ENCODE measurements around the gene SIGMAR1.
A peak's percentile ranks its signal among the peaks of the same experiment; 100 is the strongest.

The SIGMAR1 gene

GRCh38 chr9:34629491-34629808 is 8.1 kb downstream of the SIGMAR1 start:
- no peak for DNase-seq

DNA sequence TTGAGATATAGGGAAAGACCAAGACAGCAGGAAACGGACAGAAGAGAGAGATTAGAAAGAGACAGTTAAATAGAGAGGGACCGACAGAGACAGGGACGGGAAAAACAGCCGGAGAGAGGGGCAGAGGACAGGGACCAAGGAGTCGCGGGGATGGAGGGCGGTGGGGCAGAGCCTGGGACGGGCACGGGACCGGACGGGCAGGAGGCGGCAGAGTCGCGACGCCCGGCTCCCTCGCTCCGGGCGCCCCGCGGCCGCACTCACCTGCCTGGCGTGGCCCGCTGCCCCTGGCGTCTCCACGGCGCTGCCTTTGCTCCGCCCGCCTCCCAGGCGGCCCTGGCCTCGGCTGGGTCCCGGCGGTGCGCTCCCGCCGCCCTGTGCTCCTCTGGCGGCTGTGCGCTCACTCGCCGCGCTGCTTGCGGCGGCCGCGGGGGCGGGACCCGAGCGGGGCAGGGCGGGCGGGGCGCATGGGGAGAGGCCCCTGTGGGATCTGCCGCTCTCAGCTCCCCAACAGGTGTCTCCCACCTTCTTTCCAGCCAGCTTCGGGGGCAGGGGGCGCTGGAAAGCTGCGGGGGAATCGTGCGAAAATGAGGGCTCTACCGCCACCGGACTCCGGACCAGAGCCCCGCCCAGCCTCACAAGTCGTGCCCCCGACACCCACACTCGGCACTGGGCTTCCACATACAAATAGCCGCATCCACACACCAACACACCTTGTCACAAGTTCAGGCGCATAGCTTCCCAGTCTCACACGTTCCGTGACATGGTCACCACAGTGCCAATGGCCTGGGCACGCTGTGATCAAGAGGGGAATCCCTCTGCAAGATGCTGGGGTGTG is 8.7 kb downstream of the SIGMAR1 start, which contains the start of gene ARID3C:
TSS of gene ARID3C (minus strand) at position 411 of the 835 bp plus-strand sequence. CDS start 1,052 bp downstream, outside the sequence.
- peak; percentile 34 for DNase-seq

DNA sequence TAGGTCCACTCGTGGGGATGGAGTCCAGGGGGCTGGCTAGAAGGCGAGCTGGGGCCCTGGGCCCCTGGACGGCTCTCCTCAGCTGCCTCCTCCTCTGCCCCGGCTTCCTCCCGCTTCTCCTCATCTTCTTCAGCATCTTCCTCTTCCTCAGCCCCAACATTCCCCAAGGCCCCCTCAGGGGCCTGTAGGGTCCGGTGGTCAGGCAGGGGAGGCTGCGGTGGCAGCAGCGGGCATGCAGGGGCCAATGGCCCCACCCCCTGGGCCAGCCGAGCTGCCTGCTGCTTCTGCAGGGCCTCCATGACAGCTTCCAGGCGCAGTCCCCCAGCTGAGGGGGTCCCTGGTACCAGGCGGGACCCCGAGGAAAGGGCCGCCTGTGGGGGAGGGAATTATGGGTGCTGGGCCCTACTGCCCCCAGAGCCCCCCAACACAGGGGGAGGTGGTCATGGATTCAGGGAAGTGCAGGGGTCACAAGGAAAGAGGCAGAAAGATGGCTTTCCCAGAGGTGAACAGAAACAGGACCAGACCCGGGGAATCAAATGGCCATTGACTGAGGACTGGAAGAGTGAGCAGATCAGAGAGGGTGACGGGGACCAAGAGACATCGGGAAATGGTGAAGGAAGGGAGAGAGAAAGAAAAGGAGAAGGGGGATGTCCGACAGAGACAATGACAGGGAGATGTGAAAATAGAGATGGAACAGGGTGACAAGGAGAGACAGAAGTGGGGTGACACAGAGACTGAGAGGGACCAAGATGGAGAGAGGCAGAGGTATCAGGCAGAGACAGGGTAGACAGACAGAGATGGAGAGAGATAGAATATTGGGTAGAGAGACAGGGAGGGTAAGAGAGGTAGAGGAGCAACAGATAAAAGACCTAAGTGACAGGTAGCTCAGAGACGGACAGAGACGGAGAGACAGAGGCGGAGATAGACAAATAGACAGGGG is 9.6 kb downstream of the SIGMAR1 start:
- DNase-seq, result no peak

DNA sequence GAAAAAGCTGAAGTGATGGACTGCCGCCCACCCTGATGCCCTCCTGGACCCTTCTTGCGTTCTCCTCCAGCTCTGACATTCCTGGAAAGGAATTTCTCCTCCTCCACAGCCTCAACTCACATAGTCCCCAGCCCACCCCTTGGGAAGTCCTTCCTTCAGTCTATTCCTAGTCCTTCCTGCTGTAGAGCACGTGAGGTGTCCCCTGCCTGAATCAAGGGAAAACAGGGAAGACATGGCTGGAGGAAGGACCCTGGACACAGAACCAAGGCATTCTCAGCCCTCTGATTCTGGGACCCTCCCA is 12.5 kb downstream of the SIGMAR1 start:
- DNase-seq, result no peak

GRCh38 chr9:34624475-34625185 is 13.0 kb downstream of the SIGMAR1 start:
- DNase-seq, result no peak

- peak; percentile 18 for DNase-seq
Observed at GRCh38 chr9:34623374-34624235, 14.0 kb downstream of the SIGMAR1 start.

DNA sequence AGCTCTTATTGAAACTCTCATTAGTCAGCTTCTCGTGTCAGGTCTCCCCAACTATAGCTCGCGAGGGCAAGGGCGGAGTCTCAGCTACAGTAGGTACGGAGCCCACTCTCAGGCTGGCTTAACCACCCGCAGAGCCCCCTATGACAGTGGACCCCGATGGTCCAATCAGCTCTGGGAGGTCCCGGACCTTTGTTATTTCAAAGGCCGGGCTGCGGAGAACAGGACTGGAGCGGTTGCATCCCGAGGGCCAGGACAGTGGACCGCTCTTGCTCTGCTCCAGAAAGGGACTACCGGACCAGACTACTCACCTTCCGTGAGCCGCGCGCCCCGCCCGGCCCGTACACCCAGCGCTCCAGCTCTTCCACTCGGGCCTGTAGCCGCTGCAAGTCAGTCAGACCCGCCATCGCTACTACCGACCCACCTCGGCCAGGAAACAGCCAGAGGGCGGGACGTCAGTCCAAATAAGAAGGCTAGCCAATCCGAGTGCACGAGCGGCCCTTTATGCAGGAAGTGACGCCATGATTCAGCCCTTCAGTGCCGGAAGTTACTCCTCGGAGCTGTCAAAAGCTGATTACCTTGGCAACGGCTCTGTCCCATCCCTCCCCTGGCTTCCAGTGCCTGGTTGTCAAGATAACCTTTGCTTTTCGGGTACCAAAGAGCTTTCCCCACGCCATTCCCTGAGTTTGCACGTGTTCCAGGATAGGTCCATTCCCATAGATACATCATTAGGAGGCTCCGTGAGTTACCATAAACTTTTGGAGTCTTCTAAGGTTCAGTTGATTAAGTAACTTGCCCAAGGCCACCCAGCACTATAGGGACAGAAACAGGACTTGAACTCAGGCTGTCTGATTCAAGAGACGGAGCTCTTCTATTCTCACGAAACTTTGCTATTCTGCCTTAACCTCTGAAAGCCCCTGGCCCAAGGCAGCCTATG is 17.3 kb downstream of the SIGMAR1 start, which contains the start of gene DCTN3:
TSS of gene DCTN3 (minus strand) at position 435 of the 934 bp plus-strand sequence. CDS start at position 404, 31 bp downstream.
- DNase-seq, result peak; percentile 88

DNA sequence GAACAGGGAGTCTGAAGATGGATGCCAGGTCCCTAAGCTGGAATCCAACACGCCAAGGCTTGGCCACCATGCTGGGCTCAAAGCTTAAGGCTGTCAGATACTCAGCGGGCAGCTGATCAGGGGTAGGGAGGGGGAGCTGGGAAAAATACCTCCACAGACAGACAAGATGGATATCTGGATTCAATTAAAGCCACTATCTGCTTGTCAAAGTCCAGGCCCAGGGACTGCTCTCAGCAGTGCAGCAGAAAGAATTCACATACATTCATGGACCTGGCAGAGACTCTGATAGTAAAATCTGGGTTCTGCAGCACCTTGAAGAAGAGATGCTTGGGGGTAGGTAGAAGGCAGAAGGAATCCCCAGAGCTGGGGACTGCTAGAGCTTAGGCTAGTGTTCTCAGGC is 22.5 kb downstream of the SIGMAR1 start:
- no peak for DNase-seq

GRCh38 chr9:34612788-34613390 is 24.7 kb downstream of the SIGMAR1 start:
- DNase-seq, result peak; percentile 60

- DNase-seq, result peak; percentile 74
Observed at GRCh38 chr9:34611811-34612787, 25.5 kb downstream of the SIGMAR1 start, which contains the start of gene RPP25L. Gene RPP25L, minus strand, starts transcription at chr9:34612097. Its CDS starts 801 bp downstream, at chr9:34611296.

- DNase-seq, result no peak
Observed at GRCh38 chr9:34611251-34611810, 26.3 kb downstream of the SIGMAR1 start.

DNA sequence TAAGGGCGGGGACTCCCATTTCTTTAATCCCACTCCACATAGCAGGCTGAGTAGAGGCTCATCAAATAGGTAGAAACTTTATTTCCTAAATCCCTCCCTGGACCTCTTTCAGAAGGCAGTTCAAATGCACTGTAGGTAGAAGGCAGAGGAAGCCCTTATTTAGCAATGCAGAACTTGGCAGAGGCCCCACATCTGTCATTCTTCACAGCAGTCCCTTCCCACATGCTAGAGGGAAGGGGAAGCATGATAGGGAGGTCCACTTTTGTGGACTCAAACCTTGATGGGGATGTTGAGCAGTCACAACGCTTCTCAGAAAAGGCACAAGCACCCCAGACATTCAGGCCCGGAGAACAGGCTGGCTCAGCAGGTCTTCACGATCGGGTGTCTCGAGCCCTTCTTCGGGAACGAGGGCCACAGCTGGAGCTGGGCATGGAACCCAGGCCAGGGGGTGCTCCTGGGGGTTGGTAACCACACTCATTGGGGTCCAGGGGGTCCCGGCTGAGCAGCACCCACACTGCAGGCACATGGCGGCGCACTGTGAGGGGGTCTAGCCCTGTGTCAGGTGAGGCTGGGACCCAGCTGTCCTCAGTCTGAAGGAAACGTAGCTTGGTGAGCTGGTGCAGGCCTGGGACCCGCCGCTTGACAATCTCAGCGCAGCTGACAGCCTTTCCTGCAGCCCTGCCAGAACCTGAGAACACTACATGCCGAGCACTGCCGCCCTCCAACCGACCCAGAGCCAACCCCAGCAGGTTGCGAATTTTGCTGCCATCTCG is 27.0 kb downstream of the SIGMAR1 start:
- DNase-seq, result no peak

GRCh38 chr9:34607331-34607730 is 30.3 kb downstream of the SIGMAR1 start:
- no peak for DNase-seq

GRCh38 chr9:34606905-34607304 is 30.7 kb downstream of the SIGMAR1 start:
- DNase-seq, result no peak

- no peak for DNase-seq
Observed at GRCh38 chr9:34606190-34606589, 31.4 kb downstream of the SIGMAR1 start.

DNA sequence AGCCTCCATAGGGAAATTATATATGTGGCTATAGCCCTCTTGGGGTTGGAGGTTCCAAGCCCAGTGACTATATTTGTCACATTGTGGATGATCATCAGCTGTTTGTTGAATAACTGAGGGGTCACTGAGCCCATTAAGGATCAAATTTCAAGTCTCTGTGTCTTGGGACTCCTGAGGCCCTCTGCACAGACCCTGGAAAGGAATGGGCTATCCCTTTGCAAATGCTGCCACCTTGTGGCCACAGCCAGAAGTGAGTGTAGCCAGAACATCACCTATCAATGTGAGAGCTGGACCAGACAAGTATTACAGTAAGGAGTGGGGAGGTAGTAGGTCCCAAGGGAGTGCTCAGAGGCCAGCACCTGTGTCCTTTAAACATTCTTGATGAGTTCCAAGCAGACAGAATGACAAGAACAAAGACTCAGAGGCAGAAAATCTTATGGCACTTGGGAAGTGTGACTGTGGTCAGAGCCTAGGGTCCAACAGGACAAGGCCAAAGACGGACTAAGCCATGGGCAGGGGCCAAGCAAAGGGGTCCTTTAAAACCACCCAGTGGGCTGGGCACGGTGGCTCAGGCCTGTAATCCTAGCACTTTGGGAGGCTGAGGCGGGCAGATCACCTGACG is 33.9 kb downstream of the SIGMAR1 start:
- DNase-seq, result peak; percentile 82

GRCh38 chr9:34601937-34602573 is 35.5 kb downstream of the SIGMAR1 start:
- no peak for DNase-seq
